ENCODE measurements around the gene APOLD1. TPM values are rescaled to one million over a fixed set of nuclear protein-coding genes. Genes with fewer than 3 reads are reported as not detected.

Gene APOLD1
- 7.9 and 9.5 TPM in 2 replicates for total RNA-seq

GRCh38 chr12:12784911-12785814 is at the start of gene APOLD1:
APOLD1 (plus strand) TSS chr12:12785659; CDS start chr12:12785692, 33 bp downstream.
- intact Hi-C loops (cut with micrococcal nuclease) = loop anchor here (5.0 kb wide), 3 partner anchors 58 to 408 kb away; no protein-coding TSS in a partner anchor

- intact Hi-C loops (cut with micrococcal nuclease) = loop anchor here (1.0 to 5.0 kb wide), 8 partner anchors 12 to 360 kb away; partner anchors contain the start of genes CDKN1B and DDX47
These were observed 48.4 kb upstream of the APOLD1 start for GRCh38 chr12:12736759-12737676.

DNA sequence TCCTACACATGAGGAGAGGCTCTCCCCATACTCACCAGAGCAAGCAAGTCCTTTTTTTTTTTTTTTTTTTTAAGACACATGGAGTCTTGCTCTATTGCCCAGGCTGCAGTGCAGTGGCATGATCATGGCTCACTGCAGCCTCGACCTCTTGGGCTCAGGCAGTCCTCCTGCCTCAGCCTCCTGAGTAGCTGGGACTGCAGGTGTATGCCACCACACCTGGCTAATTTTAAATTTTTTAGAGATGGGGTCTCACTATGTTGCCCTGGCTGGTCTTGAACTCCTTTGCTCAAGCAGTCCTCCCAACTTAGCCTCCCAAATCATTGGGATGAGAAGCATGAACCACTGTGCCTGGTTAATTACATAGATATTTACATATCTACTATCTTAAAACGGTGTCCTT is 47.3 kb upstream of the APOLD1 start:
- intact Hi-C loops (cut with micrococcal nuclease) = loop anchor here (5.0 kb wide), 2 partner anchors 36 to 91 kb away; no protein-coding TSS in a partner anchor

DNA sequence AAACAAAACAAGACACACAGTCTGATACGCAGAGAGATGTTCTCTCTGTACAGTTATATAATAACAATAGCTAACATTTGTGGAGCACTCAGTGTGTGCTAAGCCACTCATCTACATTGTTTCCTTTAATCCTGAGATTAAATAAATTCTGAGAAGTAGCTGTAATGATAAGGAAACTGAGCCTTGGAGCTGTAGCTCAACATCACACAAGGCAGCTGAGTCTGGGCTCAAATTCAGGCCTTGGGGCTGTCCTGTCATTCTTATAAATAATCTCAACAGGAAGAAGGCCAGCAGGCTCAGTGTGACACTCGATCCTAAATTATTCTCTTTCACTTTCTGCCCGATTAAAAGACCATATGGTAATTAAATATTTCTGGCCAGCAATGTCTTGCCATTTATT is 43.8 kb upstream of the APOLD1 start:
- intact Hi-C loops (cut with micrococcal nuclease) = no loop called here

DNA sequence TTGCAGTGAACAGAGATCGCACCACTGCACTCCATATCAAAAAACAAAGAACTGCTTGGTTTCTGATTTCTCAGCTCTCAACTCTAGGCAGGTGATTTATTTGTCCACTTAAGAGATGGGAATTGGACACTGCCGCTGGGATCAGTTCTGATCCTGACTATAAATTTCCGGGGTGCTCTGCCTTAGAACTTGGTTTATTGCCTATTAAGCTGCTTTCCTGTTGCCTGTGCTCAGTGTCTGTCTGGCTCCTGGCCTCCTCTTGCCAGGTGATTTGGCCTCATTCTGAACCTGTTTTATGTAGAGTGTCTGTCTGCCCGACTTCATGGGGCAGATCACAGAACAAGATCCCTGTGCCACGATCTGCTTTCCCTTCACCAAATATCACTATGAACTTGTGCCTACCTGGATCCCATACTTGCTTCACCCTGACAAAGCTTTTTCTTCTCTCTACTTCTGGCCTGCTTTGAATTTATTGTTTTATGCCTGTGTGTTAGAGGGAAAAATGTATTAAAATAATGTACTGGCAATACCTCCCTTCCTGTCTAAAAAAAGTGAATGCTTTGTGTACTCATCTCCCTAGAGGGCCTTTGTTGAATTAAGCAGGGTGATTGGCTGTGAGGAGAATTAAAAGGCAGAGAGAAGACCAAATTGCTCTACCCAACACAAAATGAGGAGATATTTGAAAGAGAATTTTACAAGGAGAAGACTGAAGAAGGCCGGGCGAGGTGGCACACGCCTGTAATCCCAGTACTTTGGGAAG is 40.7 kb upstream of the APOLD1 start:
- intact Hi-C loops (cut with micrococcal nuclease) = no loop called here

GRCh38 chr12:12745576-12746211 is 39.8 kb upstream of the APOLD1 start:
- intact Hi-C loops (cut with micrococcal nuclease) = no loop called here

DNA sequence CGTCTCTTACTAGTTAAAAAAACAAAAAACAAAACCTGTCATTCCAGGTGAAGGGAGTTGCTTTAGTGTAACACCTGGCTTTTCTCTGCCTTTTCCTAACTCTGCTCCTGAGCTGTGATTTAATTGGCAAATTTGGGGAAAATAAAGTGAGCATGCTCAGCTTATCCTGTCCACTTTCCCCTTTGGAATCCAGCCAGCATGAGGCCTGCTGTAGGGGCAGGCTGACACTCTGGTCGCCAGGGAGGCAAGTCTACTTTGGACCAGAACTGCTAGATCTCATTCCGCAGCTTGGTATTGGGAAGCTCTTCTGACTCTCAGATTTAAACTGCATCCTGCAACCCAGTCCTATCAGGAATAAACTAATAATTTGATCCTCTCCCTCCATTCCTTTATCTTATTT is 38.2 kb upstream of the APOLD1 start:
- intact Hi-C loops (cut with micrococcal nuclease) = no loop called here

DNA sequence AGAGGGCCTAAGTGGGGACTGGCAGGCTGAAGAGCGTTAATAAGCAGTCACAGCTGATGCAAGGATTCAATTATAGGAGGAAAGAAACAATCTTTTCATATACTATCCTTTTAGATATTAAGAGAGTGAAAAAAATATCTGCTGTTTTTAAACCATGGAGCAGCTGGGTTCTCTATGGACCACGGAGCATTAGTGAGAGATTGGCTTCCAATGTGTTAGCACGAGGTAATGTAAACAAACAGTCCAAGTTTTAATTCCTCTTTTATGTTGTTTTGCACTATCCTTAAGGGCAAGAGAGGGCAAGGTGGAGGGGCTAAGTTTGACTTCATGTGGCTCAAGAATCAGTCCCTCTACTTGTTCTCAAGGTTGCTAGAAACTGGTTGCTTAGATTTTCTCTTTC is 37.4 kb upstream of the APOLD1 start:
- intact Hi-C loops (cut with micrococcal nuclease) = no loop called here

GRCh38 chr12:12749433-12749832 is 36.0 kb upstream of the APOLD1 start:
- intact Hi-C loops (cut with micrococcal nuclease) = no loop called here

- intact Hi-C loops (cut with micrococcal nuclease) = no loop called here
These were observed 29.5 kb upstream of the APOLD1 start for GRCh38 chr12:12755923-12756322.

DNA sequence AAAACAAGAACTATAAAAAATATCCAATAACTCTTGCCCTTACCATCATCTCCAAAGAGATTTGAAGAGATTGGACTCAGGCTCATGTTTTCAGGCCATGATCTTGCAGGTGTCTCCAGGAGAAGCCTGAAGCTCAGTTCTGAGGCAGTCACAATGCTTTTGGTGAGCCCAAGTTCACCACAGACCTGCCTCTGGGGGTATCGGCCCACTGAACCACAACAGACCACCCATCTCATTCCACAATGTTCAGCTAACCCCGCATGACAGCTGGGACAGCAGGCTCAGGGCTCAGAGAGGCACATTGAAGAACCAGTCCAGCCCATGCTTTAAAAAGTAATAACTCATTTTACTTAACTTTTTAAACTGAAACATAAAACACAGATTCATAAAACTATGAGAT is 28.3 kb upstream of the APOLD1 start:
- intact Hi-C loops (cut with micrococcal nuclease) = no loop called here

DNA sequence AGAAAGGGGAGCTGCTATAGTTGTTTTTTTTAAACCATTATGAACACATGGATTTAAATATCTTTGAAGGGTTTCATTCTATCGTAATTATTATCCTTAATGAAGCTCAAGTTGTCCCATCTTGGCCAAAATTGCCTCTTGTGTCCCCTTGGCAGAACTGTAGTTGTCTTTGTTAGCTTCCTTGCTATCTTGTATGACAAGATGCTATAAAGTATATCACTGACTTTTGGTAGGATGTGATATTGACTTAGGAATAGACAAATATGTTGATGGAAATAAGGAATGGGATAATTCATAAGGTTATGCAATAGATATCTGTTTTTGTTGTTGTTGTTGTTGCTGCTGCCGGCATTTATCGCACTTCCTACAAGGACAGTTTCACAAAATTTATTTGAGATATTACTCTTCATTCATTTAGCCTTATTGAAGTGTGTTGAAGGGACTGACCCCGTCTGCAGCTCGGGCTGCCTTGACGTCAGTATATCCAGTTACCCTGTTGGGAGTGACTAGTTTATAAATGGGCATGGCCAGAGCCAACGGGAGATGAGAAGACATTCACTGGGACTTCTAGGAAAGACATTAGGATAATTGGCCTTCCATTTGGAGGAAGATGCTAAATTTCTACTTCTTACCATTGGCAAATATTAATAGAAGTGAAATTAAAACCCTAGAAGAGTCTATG is 26.1 kb upstream of the APOLD1 start:
- intact Hi-C loops (cut with micrococcal nuclease) = no loop called here

GRCh38 chr12:12764824-12765223 is 20.6 kb upstream of the APOLD1 start:
- intact Hi-C loops (cut with micrococcal nuclease) = no loop called here

DNA sequence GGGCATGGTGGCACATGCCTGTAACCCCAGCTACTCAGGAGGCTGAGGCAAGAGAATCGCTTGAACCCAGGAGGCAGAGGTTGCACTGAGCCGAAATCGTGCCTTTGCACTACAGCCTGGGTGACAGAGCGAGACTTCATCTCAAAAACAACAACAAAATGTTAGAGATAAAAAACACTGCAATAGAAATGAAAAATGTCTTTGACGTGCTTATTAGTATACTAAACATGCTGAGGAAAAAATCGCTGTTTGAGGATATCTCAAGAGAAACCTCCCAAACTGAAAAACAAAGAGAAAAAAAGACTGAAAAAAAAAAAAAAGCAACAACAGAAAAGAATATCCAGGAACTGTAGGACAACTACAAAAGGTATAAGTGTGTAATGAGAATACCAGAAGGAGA is 15.2 kb upstream of the APOLD1 start:
- intact Hi-C loops (cut with micrococcal nuclease) = no loop called here

DNA sequence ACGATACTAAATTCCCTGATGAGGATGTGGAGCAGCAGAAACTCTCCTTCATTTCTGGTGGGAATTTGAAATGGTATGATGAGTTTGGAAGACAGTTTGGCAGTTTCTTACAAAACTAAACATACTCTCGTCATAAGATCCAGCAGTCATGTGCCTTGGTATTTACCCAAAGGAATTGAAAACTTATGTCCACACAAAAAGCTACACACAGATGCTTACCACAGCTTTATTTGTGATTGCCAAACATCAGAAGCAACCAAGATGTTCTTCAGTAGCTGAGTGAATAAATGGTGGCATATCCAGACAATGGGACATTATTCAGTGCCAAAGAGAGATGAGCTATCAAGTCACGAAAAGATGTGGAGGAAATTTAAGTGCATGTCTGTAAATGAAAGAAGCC is 10.7 kb upstream of the APOLD1 start:
- intact Hi-C loops (cut with micrococcal nuclease) = no loop called here

DNA sequence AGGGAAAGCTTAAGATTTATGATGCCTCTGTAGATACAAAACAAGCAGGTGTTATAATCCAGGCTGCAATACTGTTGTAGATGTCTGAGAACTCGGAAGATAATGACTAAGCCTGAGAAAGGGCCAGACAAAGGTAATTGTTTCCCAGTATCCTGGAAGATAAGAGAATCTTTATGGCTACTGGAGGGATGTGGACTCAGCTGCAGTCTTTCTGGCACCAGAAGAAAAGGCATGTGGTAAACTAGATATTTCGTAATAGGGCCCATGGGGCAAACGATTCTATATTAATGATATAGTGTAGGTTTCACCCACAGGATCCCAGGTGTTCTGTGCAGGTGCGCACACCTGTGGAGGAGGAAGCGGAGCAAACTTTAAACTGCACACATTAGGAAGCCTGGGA is 9.2 kb upstream of the APOLD1 start:
- intact Hi-C loops (cut with micrococcal nuclease) = no loop called here

- intact Hi-C loops (cut with micrococcal nuclease) = no loop called here
These were observed 8.4 kb upstream of the APOLD1 start for GRCh38 chr12:12777092-12777491.

- intact Hi-C loops (cut with micrococcal nuclease) = no loop called here
These were observed 6.5 kb upstream of the APOLD1 start for GRCh38 chr12:12779007-12779406.

DNA sequence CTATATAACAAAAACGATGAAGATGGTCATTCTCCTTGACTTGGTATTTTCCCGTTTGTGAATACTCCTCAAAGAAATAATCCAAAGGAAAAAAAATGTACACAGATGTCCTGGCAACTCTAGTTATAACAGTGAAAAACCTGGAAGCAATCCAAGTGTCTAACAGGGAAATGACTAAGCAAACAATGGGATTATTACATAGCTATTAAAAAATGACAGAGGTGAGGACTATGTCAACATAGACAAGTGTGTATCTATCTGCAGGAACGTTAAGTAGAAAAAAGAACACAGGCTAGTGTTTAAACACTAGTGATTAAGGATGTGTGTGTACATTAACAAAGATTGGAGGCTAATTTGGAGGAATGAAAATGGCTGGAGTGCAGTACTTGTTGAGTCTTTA is 5.9 kb upstream of the APOLD1 start:
- intact Hi-C loops (cut with micrococcal nuclease) = no loop called here

DNA sequence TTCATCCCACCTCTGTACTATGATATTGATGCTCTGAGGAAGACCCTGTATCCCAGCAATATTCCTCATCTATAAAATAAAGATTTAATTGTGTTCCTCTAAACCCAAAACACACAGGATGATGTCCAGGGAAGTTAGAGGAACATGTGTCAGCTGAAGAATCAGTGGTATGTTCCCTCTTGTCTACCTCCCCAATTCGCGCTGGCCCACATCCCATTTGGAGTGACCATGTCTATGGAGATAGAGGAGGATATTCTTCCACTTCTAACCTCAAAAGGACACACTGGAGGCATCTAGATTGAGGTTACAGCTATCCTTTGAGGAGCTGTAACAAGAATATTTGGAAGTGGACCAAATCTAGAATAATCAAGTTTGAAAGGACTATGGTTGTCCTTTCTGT is 1.3 kb upstream of the APOLD1 start:
- intact Hi-C loops (cut with micrococcal nuclease) = no loop called here
